Activated T-cell treated with anti-CD3 and anti-CD28 coated beads, Interleukin-2, amount 50 U/mL, for 4 hours (primary cell): ENCODE data around the gene USP48. TPM values are rescaled to one million over a fixed set of nuclear protein-coding genes. Genes with fewer than 3 reads are reported as not detected.

Source experiments
- ATAC-seq, 2 donors: fragments of 200-7000 bp; cut with Tn5 transposase; one replicate each; pipeline ENCODE4 v1.10.0; 2021
- DNase-seq: peaks from one replicate; pipeline ENCODE4 v3.0.0-alpha.2; 2020
- H3K27me3 Mint-ChIP-seq: one replicate; pipeline ENCODE4 v1.8.0; 2021; ENCODE audit warnings: low read depth, mixed read lengths
- H3K36me3 Mint-ChIP-seq: one replicate; pipeline ENCODE4 v1.8.0; 2022; ENCODE audit warnings: mixed read lengths; ENCODE audit not compliant: insufficient read depth
- H3K4me1 Mint-ChIP-seq: one replicate; pipeline ENCODE4 v1.8.0; 2021; ENCODE audit warnings: low read depth, mixed read lengths
- H3K4me3 Mint-ChIP-seq: one replicate; pipeline ENCODE4 v1.8.0; 2021; ENCODE audit warnings: mild to moderate bottlenecking, moderate library complexity, mixed read lengths
- H3K9me3 Mint-ChIP-seq: one replicate; pipeline ENCODE4 v1.8.0; 2021; ENCODE audit warnings: mixed read lengths
- total RNA-seq, 3 donors: library from RNA; stranded (reverse); gene quantifications; one replicate each; pipeline ENCODE4 v1.2.1, GENCODE V29; 2021

The USP48 gene
- total RNA-seq, 3 donors from 2014 or later: 49.0 to 52.2 (median 50.6) TPM

DNA sequence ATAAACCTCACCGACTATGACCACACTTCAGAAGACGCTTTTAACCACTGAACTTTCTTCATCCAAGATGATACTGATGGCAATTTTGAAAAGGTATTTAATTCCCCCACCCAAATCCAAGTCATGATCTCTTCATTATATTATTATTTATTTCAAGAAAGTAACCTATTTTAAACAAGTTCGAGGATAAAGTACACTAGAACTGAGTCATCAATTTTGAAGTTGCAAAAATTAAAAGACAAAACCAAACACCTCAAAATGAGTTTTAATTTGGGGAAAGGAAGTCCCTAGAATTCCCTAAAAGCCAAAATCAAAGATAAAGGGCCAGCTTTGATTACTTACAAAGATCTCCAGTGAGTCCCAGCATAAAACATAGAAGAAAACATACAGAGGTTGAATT, 58.4 kb downstream of the USP48 start:
- Mint-ChIP-seq H3K27me3 (no peaks in the 10 kb centered on the region), H3K4me3 (no peak overlapping the region), H3K4me1 (no peaks in the 10 kb centered on the region), H3K36me3 (peaks cover 32% of the 10 kb centered on the region), H3K9me3 (no peaks in the 10 kb centered on the region)
- DNase-seq: no peak
- ATAC-seq: no peak

DNA sequence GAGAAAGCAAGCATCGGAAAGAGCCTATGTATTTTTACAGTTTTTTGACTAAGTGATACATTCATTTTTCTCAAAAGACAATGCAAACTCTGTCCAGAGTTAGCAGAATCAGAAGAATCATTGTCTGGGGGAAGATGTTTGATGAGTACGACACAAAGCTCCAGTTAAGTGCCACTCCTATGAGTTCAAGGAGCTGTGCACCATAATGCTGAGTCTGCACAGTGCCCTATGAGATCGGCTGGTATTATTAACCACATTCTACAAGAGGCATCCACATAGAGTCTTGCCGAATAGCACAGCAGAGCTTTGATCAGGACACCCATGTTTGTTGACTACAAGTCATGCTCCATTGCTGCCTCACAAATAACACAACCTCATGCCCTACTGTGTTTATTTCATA, 58.9 kb downstream of the USP48 start:
- no peaks in the 10 kb centered on the region for H3K4me1 Mint-ChIP-seq
- H3K36me3 Mint-ChIP-seq: peaks cover 32% of the 10 kb centered on the region

GRCh38 chr1:21721295-21721985, 61.5 kb downstream of the USP48 start:
- Mint-ChIP-seq H3K4me3 (no peak overlapping the region), H3K9me3 (no peaks in the 10 kb centered on the region), H3K4me1 (no peaks in the 10 kb centered on the region), H3K27me3 (no peaks in the 10 kb centered on the region), H3K36me3 (peaks cover 37% of the 10 kb centered on the region)
- ATAC-seq (no peak), DNase-seq (no peak)

More for the DNA sequence above, 58.9 kb downstream of the USP48 start:
- ATAC-seq (no peak), DNase-seq (no peak)
- no peak overlapping the region for H3K4me3 Mint-ChIP-seq
- no peaks in the 10 kb centered on the region for H3K9me3 Mint-ChIP-seq
- no peaks in the 10 kb centered on the region for H3K27me3 Mint-ChIP-seq

DNA sequence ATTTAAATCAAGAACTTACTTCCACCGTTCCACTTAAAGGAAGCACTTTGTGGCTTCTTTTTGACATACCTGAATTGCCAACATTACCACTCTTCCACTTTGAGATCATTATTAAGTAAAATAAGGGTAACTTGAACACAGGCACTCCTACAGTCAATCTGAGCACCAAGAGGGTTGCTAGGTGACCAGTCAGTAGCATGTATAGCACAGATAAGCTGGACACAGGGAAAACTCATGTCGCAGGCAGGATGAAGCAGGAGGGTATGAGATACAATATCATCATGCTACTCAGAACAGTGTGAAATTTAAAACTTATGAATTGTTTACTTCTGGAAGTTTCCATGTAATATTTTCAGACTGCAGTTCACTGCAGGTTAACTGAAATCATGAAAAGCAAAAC, 66.8 kb downstream of the USP48 start:
- no peak for ATAC-seq
- Mint-ChIP-seq H3K36me3 (peaks cover 43% of the 10 kb centered on the region), H3K4me3 (no peak overlapping the region), H3K27me3 (no peaks in the 10 kb centered on the region), H3K4me1 (no peaks in the 10 kb centered on the region), H3K9me3 (no peaks in the 10 kb centered on the region)
- no peak for DNase-seq

DNA sequence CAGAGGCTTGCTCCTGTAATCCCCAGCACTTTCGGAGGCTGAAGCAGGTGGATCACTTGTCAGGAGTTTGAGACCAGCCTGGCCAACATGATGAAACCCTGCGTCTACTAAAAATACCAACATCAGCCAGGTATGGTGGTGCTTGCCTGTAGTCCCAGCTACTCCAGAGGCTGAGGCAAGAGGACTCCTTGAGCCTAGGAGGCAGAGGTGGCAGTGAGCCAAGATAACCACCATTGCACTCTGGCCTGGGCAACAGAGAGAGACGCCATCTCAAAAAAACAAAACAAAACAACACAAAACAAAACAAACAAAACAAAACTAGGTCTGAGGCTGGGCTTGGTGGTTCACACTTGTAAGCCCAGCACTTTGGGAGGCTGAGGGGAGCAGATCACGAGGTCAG, 75.1 kb downstream of the USP48 start:
- Mint-ChIP-seq H3K9me3 (no peaks in the 10 kb centered on the region), H3K4me3 (no peak overlapping the region), H3K36me3 (peaks cover 34% of the 10 kb centered on the region)

DNA sequence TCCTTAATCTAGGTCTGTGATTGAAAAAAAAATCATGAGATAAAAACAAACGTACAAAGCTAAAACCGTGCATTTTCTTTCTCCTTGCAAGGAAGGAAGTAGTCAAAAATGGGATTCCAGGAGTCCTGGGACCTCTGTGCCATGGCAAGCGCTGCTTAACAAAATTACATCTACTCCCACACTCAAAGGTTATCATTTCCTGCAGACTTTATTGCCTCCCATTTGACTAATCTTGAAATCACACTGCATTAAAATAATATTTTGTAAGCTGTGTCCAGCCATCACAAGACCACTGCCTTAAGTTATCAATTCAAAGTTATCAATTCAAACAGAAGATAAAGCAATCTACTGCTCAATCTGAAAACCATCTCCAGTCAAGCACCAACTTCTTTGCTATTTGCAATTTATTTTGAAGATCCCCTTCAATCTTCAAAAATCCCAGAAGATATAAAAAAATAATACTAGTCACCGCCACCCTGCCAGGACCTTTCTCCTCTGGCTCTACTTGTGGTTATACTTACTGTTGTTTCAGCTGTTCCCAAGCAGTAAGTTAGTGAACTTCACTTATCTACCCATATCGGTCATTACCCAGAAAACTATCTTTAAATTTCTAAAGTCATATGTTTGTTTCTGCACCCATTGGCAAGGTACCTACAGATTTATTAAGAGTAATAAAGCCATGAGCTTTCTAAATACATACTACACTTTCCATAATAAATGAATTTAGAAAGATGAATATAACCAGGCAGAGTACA, 75.7 kb downstream of the USP48 start:
- H3K9me3 Mint-ChIP-seq: no peaks in the 10 kb centered on the region
- H3K4me1 Mint-ChIP-seq: no peaks in the 10 kb centered on the region
- H3K27me3 Mint-ChIP-seq: no peaks in the 10 kb centered on the region
- H3K4me3 Mint-ChIP-seq: no peak overlapping the region
- peaks cover 34% of the 10 kb centered on the region for H3K36me3 Mint-ChIP-seq
- no peak for ATAC-seq
- DNase-seq: no peak

More for the DNA sequence above, 75.1 kb downstream of the USP48 start:
- no peaks in the 10 kb centered on the region for H3K4me1 Mint-ChIP-seq
- ATAC-seq: no peak
- no peak for DNase-seq
- H3K27me3 Mint-ChIP-seq: no peaks in the 10 kb centered on the region

DNA sequence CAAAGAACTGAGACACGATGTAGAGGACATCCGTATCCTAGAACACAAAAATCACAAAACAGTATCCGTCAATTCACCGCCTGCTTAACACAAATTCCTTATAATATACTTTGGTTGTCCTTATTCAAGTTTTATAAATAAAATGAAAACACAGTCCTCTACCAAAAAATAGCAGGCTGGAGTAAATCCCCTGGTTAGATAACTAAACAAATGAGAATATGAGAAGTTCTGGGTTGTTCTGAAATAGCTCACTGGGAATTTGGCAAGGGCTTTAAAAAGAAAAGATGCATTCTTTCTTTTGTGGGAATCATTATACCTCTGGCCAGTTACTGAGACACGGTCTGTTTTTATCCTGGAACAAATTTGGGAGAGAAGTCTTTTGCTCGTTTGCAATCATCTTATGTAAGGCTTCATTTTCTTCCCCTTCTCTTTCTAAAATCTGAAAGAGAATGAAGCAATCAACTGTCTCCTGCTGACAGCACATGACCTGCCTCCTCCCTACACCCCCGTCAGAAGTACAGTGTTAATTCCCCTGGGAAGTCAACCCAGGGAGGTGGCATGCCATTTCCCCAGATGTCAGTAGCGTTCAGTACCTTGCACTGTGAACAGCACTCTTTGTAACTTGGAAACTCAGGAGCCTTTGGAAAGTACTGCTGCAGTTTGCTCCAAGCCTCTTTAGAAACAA, 76.7 kb downstream of the USP48 start:
- Mint-ChIP-seq H3K27me3 (no peaks in the 10 kb centered on the region), H3K9me3 (no peaks in the 10 kb centered on the region), H3K4me1 (no peaks in the 10 kb centered on the region), H3K36me3 (peaks cover 40% of the 10 kb centered on the region), H3K4me3 (no peak overlapping the region)
- no peak for ATAC-seq
- no peak for DNase-seq

DNA sequence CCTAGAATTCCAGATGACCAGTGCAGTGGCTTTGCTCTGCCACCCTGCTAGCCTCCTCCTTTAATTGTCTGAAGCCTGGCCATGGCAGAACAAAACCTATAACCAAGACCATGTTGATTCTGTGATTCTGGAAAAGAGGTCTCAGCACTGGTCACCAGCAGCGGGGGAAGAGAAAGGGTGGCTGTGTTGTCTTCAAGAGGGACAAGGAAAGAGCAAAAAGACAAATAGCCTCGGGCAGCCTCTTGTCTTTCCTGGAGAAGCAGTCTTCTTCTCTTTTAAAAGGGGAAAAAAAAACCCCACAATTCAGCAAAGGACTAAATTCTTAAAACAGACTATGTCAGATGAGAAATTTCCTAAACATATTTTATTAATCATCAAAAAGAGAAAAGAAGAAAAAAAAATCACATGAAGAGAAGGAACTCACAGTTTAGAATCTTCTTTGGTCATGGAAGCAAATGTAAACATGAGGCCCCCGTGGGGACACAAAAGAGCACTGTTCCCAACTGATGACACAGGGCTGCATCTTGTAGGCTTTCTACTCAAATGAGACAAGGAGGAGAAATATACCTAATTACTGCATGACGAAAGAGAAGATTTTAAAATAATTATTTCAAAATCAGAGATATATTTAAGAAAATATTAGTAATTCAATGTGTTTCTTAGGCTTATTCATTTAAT, 77.5 kb downstream of the USP48 start:
- Mint-ChIP-seq H3K36me3 (peaks cover 41% of the 10 kb centered on the region), H3K4me3 (no peak overlapping the region), H3K27me3 (no peaks in the 10 kb centered on the region), H3K9me3 (no peaks in the 10 kb centered on the region), H3K4me1 (no peaks in the 10 kb centered on the region)
- DNase-seq (no peak), ATAC-seq (no peak)

- DNase-seq (no peak), ATAC-seq (no peak)
- Mint-ChIP-seq H3K36me3 (peaks cover 45% of the 10 kb centered on the region), H3K27me3 (no peaks in the 10 kb centered on the region), H3K9me3 (no peaks in the 10 kb centered on the region), H3K4me1 (peaks cover 3% of the 10 kb centered on the region), H3K4me3 (no peak overlapping the region)
Observed at GRCh38 chr1:21704145-21704544, 78.8 kb downstream of the USP48 start.

GRCh38 chr1:21703318-21703963, 79.5 kb downstream of the USP48 start:
- DNase-seq (no peak), ATAC-seq (no peak)
- Mint-ChIP-seq H3K36me3 (peaks cover 46% of the 10 kb centered on the region), H3K4me3 (no peak overlapping the region), H3K27me3 (no peaks in the 10 kb centered on the region), H3K4me1 (peaks cover 3% of the 10 kb centered on the region), H3K9me3 (no peaks in the 10 kb centered on the region)

DNA sequence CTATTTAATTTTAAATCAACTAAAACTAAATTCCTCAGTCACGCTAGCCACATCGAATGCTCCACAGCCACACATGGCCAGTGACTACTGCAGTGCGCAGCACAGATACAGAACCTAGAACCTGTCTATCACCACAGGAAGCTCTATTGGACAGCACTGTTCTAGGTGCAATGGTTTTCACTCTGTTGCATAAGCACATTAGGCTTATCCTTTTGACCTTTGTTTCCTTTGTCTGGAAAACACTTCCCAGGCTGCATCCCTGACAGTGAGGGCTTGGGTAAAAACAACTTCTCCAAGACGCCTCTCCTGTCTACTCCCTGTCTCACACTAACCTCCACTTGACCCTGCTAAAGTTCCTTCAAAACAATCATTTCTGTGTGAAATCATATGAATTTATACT, 80.2 kb downstream of the USP48 start:
- Mint-ChIP-seq H3K36me3 (peaks cover 50% of the 10 kb centered on the region), H3K4me1 (peaks cover 3% of the 10 kb centered on the region), H3K9me3 (no peaks in the 10 kb centered on the region), H3K4me3 (no peak overlapping the region), H3K27me3 (no peaks in the 10 kb centered on the region)
- ATAC-seq (no peak), DNase-seq (no peak)

DNA sequence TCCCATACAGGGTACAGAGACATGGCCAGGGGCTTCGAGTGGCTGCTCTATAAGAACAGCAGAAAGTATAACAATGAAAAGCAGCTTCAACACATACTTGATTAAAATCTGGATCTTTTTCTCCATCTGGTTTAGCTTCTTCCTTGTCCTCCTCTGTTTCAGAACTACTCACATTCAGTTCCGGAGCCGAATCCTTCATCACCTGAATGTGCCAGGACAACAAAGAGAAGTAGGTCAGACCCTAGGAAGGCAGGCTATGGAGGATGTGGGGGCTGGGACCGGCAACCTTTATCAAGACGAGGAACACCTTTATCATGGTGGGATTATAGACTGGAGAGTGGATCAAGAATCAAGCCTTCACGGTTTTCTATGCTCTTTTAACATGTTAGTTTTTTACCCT, 81.5 kb downstream of the USP48 start:
- Mint-ChIP-seq H3K4me1 (peaks cover 3% of the 10 kb centered on the region), H3K9me3 (no peaks in the 10 kb centered on the region), H3K36me3 (peaks cover 43% of the 10 kb centered on the region), H3K27me3 (no peaks in the 10 kb centered on the region), H3K4me3 (no peak overlapping the region)
- ATAC-seq (no peak), DNase-seq (no peak)

GRCh38 chr1:21700094-21700493, 82.9 kb downstream of the USP48 start:
- Mint-ChIP-seq H3K4me3 (no peak overlapping the region), H3K36me3 (peaks cover 38% of the 10 kb centered on the region), H3K9me3 (no peaks in the 10 kb centered on the region), H3K27me3 (no peaks in the 10 kb centered on the region), H3K4me1 (peaks cover 3% of the 10 kb centered on the region)
- ATAC-seq: no peak
- no peak for DNase-seq

GRCh38 chr1:21696931-21697330, 86.0 kb downstream of the USP48 start:
- Mint-ChIP-seq H3K27me3 (no peaks in the 10 kb centered on the region), H3K9me3 (no peaks in the 10 kb centered on the region)
- no peak for ATAC-seq

More at GRCh38 chr1:21696931-21697330, 86.0 kb downstream of the USP48 start:
- no peak overlapping the region for H3K4me3 Mint-ChIP-seq
- peaks cover 3% of the 10 kb centered on the region for H3K4me1 Mint-ChIP-seq
- H3K36me3 Mint-ChIP-seq: peaks cover 39% of the 10 kb centered on the region
- no peak for DNase-seq
